Activated CD8-positive, alpha-beta T cell treated with anti-CD3 and anti-CD28 coated beads for 36 hours (primary cell): Measurements from ENCODE around the gene SFRP5. TPM values are rescaled to one million over a fixed set of nuclear protein-coding genes. Genes with fewer than 3 reads are reported as not detected.

ENCODE experiments used
- ATAC-seq: fragments of 200-7000 bp; cut with Tn5 transposase; one replicate; pipeline ENCODE4 v1.10.0; 2021; ENCODE audit warnings: mild to moderate bottlenecking, moderate library complexity
- CTCF ChIA-PET: fragments of 350-600 bp; sonication (Branson Sonifier 250); formaldehyde crosslinking; loops from one replicate; lab custom pipeline; 2021; ENCODE audit warnings: antibody characterized with exemption; lab: Charles Lee
- POLR2A ChIA-PET: fragments of 350-600 bp; sonication (Branson Sonifier 250); formaldehyde crosslinking; loops from one replicate; lab custom pipeline; 2021; ENCODE audit warnings: antibody characterized with exemption; lab: Charles Lee
- DNase-seq: peaks from one replicate; pipeline ENCODE4 v3.0.0-alpha.2; 2020
- H3K27ac Mint-ChIP-seq: one replicate; pipeline ENCODE4 v1.8.0; 2021; ENCODE audit warnings: mild to moderate bottlenecking, mixed read lengths
- H3K27me3 Mint-ChIP-seq: one replicate; pipeline ENCODE4 v1.8.0; 2021; ENCODE audit warnings: mixed read lengths
- H3K36me3 Mint-ChIP-seq: one replicate; pipeline ENCODE4 v1.8.0; 2021; ENCODE audit warnings: low read depth, mixed read lengths
- H3K4me1 Mint-ChIP-seq: one replicate; pipeline ENCODE4 v1.8.0; 2021; ENCODE audit warnings: low read depth, mixed read lengths
- H3K4me3 Mint-ChIP-seq: one replicate; pipeline ENCODE4 v1.8.0; 2021; ENCODE audit warnings: mild to moderate bottlenecking, moderate library complexity, mixed read lengths
- H3K9me3 Mint-ChIP-seq: one replicate; pipeline ENCODE4 v1.8.0; 2021; ENCODE audit warnings: mixed read lengths
- intact Hi-C: fragments of 100-400 bp; cut with micrococcal nuclease; formaldehyde crosslinking; loops from one replicate; pipeline ENCODE4 v1.10.0; 2022
- total RNA-seq, 2 experiments: library from RNA; stranded (reverse); gene quantifications; one replicate each; pipeline ENCODE4 v1.2.3, GENCODE V29; 2021
- TF ChIP-seq, protein P1 (sequence below): fragments of 200-600 bp; IDR thresholded peaks from one replicate; pipeline ENCODE4 v1.8.0; 2022; ENCODE audit warnings: antibody characterized with exemption, mild to moderate bottlenecking

The SFRP5 gene
- total RNA-seq, 2 experiments from 2014 or later = 0.60 to 0.74 TPM

- Mint-ChIP-seq H3K4me3 (no peak overlapping the region), H3K36me3 (no peaks in the 10 kb centered on the region), H3K4me1 (peaks cover 5% of the 10 kb centered on the region), H3K27me3 (no peaks in the 10 kb centered on the region), H3K27ac (no peak overlapping the region), H3K9me3 (no peaks in the 10 kb centered on the region)
- CTCF ChIA-PET = interaction anchor here (1.4 to 9.3 kb wide), 3 partner anchors 16 to 252 kb away, joined by 3 to 232 read pairs (median 4); no protein-coding TSS in a partner anchor
- POLR2A ChIA-PET = no interaction called here
- ATAC-seq (no peak), DNase-seq (no peak)
- TF ChIP-seq, protein P1, sequence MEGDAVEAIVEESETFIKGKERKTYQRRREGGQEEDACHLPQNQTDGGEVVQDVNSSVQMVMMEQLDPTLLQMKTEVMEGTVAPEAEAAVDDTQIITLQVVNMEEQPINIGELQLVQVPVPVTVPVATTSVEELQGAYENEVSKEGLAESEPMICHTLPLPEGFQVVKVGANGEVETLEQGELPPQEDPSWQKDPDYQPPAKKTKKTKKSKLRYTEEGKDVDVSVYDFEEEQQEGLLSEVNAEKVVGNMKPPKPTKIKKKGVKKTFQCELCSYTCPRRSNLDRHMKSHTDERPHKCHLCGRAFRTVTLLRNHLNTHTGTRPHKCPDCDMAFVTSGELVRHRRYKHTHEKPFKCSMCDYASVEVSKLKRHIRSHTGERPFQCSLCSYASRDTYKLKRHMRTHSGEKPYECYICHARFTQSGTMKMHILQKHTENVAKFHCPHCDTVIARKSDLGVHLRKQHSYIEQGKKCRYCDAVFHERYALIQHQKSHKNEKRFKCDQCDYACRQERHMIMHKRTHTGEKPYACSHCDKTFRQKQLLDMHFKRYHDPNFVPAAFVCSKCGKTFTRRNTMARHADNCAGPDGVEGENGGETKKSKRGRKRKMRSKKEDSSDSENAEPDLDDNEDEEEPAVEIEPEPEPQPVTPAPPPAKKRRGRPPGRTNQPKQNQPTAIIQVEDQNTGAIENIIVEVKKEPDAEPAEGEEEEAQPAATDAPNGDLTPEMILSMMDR = no peak
- intact Hi-C loops = no loop called here
Observed at GRCh38 chr10:97788552-97789442, 17.0 kb upstream of the SFRP5 start.

GRCh38 chr10:97785731-97786130, 13.9 kb upstream of the SFRP5 start:
- intact Hi-C loops = no loop called here

DNA sequence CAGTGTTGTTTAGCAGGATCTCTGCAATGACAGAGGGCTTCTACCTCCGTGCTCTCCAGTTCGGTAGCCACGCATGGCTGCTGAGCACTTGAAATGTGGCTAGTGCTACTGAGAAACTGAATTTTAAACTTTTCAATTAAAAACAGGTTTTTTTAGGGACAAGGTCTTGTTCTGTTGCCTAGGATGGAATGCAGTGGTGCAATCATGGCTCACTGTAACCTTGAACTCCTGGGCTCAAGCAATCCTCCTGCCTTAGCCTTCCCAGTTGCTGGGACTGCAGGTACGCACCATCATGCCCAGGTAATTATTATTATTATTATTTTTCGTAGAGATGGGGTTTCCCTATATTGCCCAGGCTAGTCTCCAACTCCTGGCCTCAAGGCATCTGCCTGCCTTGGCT, 13.4 kb upstream of the SFRP5 start:
- H3K4me3 Mint-ChIP-seq = no peak overlapping the region
- ATAC-seq (no peak), DNase-seq (no peak)
- no peaks in the 10 kb centered on the region for H3K36me3 Mint-ChIP-seq
- no peak overlapping the region for H3K27ac Mint-ChIP-seq
- H3K9me3 Mint-ChIP-seq = no peaks in the 10 kb centered on the region
- peaks cover 31% of the 10 kb centered on the region for H3K4me1 Mint-ChIP-seq
- H3K27me3 Mint-ChIP-seq = no peaks in the 10 kb centered on the region
- ChIA-PET POLR2A (interaction anchor here (1.0 kb wide), 1 partner anchor 45 kb away, joined by 3 read pairs; no protein-coding TSS in a partner anchor), CTCF (interaction anchor here (1.6 kb wide), 1 partner anchor 84 kb away, joined by 7 read pairs; no protein-coding TSS in a partner anchor)
- intact Hi-C loops = no loop called here
- TF ChIP-seq, protein P1 = no peak

More at GRCh38 chr10:97785731-97786130, 13.9 kb upstream of the SFRP5 start:
- Mint-ChIP-seq H3K9me3 (no peaks in the 10 kb centered on the region), H3K27ac (no peak overlapping the region), H3K36me3 (no peaks in the 10 kb centered on the region), H3K4me3 (no peak overlapping the region), H3K27me3 (no peaks in the 10 kb centered on the region), H3K4me1 (peaks cover 26% of the 10 kb centered on the region)
- TF ChIP-seq, protein P1 = no peak
- CTCF ChIA-PET = interaction anchor here (1.6 kb wide), 1 partner anchor 84 kb away, joined by 7 read pairs; no protein-coding TSS in a partner anchor
- ATAC-seq (no peak), DNase-seq (no peak)
- POLR2A ChIA-PET = interaction anchor here (1.0 kb wide), 1 partner anchor 45 kb away, joined by 3 read pairs; no protein-coding TSS in a partner anchor

DNA sequence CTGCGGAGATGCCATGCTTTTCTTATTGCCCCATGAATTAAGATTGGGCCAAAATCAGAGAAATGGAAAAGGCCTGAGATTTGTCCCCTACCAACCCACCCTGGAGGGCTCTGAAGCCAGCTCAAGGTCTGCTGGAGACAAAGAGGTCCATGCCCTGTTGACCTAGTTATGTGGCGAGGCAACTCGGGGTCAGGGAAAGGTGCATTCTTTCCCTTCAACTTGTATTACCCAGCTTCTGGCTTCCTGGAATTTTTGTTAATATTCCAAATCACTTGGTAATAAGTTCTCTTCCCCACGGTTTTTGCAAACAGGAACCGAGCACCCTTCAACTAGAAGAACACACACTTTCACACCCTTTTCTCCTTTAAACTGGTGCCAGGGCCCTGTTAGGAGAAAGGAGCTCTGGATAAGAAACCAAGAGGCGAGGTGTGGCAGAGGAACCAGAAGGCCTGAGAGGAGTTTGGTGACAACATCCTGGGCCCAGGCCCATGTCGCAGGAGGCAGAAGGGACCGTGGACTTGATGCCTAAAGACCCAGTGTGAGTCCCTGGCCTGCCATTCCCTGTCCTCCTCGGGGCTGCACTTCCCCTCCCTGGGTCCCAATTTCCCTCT, 12.5 kb upstream of the SFRP5 start:
- peaks cover 33% of the 10 kb centered on the region for H3K4me1 Mint-ChIP-seq
- intact Hi-C loops = no loop called here
- DNase-seq (no peak), ATAC-seq (no peak)
- no peak overlapping the region for H3K4me3 Mint-ChIP-seq
- H3K36me3 Mint-ChIP-seq = no peaks in the 10 kb centered on the region
- POLR2A ChIA-PET = no interaction called here
- H3K27me3 Mint-ChIP-seq = no peaks in the 10 kb centered on the region
- H3K27ac Mint-ChIP-seq = no peak overlapping the region
- TF ChIP-seq, protein P1 = no peak
- no peaks in the 10 kb centered on the region for H3K9me3 Mint-ChIP-seq
- CTCF ChIA-PET = interaction anchor here (1.3 kb wide), 1 partner anchor 84 kb away, joined by 9 read pairs; no protein-coding TSS in a partner anchor
